ENCODE results near the gene DPPA5. TPM values are rescaled to one million over a fixed set of nuclear protein-coding genes. Genes with fewer than 3 reads are reported as not detected.

Gene DPPA5
- total and polyA plus RNA-seq, 2 donors (not counting 3 experiments of a cell fraction or from before 2014, with no cell fraction given): not detected

DNA sequence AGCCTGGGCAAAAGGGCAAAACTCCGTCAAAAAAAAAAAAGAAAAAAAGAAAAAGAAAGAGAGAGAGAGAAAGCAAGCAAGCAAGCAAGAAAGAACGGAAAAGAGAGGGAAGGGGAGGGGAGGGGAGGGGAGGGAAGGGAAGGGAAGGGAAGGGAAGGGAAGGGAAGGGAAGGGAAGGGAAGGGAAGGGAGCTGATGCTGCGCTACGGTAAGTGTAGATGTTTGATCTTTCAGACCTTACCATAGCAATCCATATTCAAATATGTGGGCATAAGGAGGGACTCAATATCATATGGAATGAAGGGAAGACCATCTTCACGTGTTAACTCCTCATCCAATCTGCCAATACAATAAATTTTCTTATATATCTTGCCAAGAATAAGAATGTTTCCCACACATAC lies 11.9 kb downstream of the DPPA5 start:
- no peak for TF ChIP-seq GATA2 (IDR thresholded peaks at IDR 0.05; ENCODE audit: insufficient read depth, insufficient read length, low read depth, low read length)
- no peak for TF ChIP-seq FOS (IDR thresholded peaks at IDR 0.05; ENCODE audit: borderline replicate concordance, insufficient read depth, low read length)
- TF ChIP-seq MYC (IDR thresholded peaks at IDR 0.05; ENCODE audit: low read depth, low read length): no peak
- TF ChIP-seq, protein P1, sequence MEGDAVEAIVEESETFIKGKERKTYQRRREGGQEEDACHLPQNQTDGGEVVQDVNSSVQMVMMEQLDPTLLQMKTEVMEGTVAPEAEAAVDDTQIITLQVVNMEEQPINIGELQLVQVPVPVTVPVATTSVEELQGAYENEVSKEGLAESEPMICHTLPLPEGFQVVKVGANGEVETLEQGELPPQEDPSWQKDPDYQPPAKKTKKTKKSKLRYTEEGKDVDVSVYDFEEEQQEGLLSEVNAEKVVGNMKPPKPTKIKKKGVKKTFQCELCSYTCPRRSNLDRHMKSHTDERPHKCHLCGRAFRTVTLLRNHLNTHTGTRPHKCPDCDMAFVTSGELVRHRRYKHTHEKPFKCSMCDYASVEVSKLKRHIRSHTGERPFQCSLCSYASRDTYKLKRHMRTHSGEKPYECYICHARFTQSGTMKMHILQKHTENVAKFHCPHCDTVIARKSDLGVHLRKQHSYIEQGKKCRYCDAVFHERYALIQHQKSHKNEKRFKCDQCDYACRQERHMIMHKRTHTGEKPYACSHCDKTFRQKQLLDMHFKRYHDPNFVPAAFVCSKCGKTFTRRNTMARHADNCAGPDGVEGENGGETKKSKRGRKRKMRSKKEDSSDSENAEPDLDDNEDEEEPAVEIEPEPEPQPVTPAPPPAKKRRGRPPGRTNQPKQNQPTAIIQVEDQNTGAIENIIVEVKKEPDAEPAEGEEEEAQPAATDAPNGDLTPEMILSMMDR (IDR thresholded peaks at IDR 0.05; ENCODE audit: extremely low read depth in 1 of 2, insufficient read depth in 1 of 2, low read depth in 1 of 2, low read length in 2 of 2): no peak
- TF ChIP-seq POLR2AphosphoS5 (IDR thresholded peaks at IDR 0.05; ENCODE audit: insufficient read depth, low read depth, low read length): no peak
- TF ChIP-seq POLR2A (IDR thresholded peaks at IDR 0.05; ENCODE audit: low read depth, low read length): no peak
- TF ChIP-seq EZH2 (IDR thresholded peaks at IDR 0.05; ENCODE audit: borderline replicate concordance, low read depth, low read length, severe bottlenecking): no peak
- H4K20me1 ChIP-seq (replicated peaks; ENCODE audit: control insufficient read depth, extremely low read depth, insufficient read depth, low read length): no peaks in the 10 kb centered on the region
- intact Hi-C loops (cut with micrococcal nuclease) (no loop called here), dilution Hi-C loops (cut with MboI; ENCODE audit: extremely low pct_ligation_motif_present, low sequenced_read_pairs) (no loop called here)
- no peak overlapping the region for H3K27ac ChIP-seq (ENCODE audit: insufficient read depth, low read depth, low read length)
- H3K9me1 ChIP-seq (replicated peaks; ENCODE audit: control insufficient read depth, extremely low read depth, insufficient read depth, low read length): no peaks in the 10 kb centered on the region
- H3K4me2 ChIP-seq (ENCODE audit: insufficient read depth, low read length): no peak overlapping the region
- H3K79me2 ChIP-seq (ENCODE audit: control insufficient read depth, insufficient read depth, low read length): no peaks in the 10 kb centered on the region
- BruUV-seq (replicated peaks): no TSS peak
- H3K9me3 ChIP-seq (replicated peaks; ENCODE audit: control insufficient read depth, insufficient read depth, low read length): no peaks in the 10 kb centered on the region
- no peaks in the 10 kb centered on the region for H3K36me3 ChIP-seq (ENCODE audit: control insufficient read depth in 2 of 2, extremely low read depth in 1 of 2, insufficient read depth in 2 of 2, low read length in 2 of 2)
- DNase-seq (ENCODE audit: low read depth, low spot score) (no peak), FAIRE-seq (no peak)
- ChIA-PET POLR2A (no interaction called here), CTCF (interaction anchor here (1.6 kb wide), 1 partner anchor 15 kb away, joined by 6 read pairs; no protein-coding TSS in a partner anchor)
- no peak overlapping the region for H3K9ac ChIP-seq (replicated peaks; ENCODE audit: extremely low read depth, insufficient read depth, low read length)
- peaks cover 1 to 2% of the 10 kb centered on the region in 2 experiments for H3K27me3 ChIP-seq (ENCODE audit: control insufficient read depth in 2 of 2, insufficient read depth in 2 of 2, low read length in 2 of 2)
- H3K4me3 ChIP-seq (replicated peaks in 1 of 3; ENCODE audit: insufficient read depth in 1 of 3, low read depth in 1 of 3, low read length in 3 of 3): no peak overlapping the region
- no peak overlapping the region for H2AFZ ChIP-seq (ENCODE audit: low read depth, low read length)
- no peaks in the 10 kb centered on the region for H3K4me1 ChIP-seq (ENCODE audit: control insufficient read depth, extremely low read depth, insufficient read depth, low read length)
